GM12878 (cell line): ENCODE data around the gene TTLL6. TPM values are rescaled to one million over a fixed set of nuclear protein-coding genes. Genes with fewer than 3 reads are reported as not detected.

Source experiments
- BCL11A ChIP-seq: IDR thresholded peaks from 2 replicates; pipeline ENCODE4 v1.6.1; 2011; ENCODE audit warnings: low read depth, low read length
- FOXK2 ChIP-seq: fragments of 450-650 bp; IDR thresholded peaks from 2 replicates; pipeline ENCODE4 v1.6.1; 2017; ENCODE audit warnings: mild to moderate bottlenecking, moderate library complexity
- GATAD2B ChIP-seq: fragments of 450-650 bp; conservative IDR thresholded peaks from 2 replicates; pipeline ENCODE4 v1.6.1; 2017; ENCODE audit warnings: low read depth, mild to moderate bottlenecking, moderate library complexity
- IRF4 ChIP-seq: IDR thresholded peaks from 2 replicates; pipeline ENCODE4 v1.6.1; 2011; ENCODE audit warnings: low read depth, low read length
- KAT2A ChIP-seq: conservative IDR thresholded peaks from 2 replicates; pipeline ENCODE4 v1.6.1; 2011; ENCODE audit warnings: low read depth, low read length; ENCODE audit not compliant: control insufficient read depth
- KLF5 ChIP-seq: fragments of 450-650 bp; IDR thresholded peaks from 2 replicates; pipeline ENCODE4 v1.6.1; 2014; ENCODE audit warnings: mild to moderate bottlenecking; ENCODE audit not compliant: partially characterized antibody
- MEF2B ChIP-seq: fragments of 450-650 bp; IDR thresholded peaks from 2 replicates; pipeline ENCODE4 v1.6.1; 2018; ENCODE audit warnings: mild to moderate bottlenecking, moderate library complexity; ENCODE audit not compliant: partially characterized antibody, poor library complexity, severe bottlenecking
- MLLT1 ChIP-seq: fragments of 450-650 bp; IDR thresholded peaks from 2 replicates; pipeline ENCODE4 v1.6.1; 2016; ENCODE audit warnings: mild to moderate bottlenecking
- MTA2 ChIP-seq: fragments of 450-650 bp; IDR thresholded peaks from 2 replicates; pipeline ENCODE4 v1.6.1; 2016; ENCODE audit warnings: low read depth, mild to moderate bottlenecking, moderate library complexity
- MYB ChIP-seq: fragments of 150-350 bp; IDR thresholded peaks from 2 replicates; pipeline ENCODE4 v1.6.1; 2014; ENCODE audit warnings: mild to moderate bottlenecking, low read depth, low read length, borderline replicate concordance
- PRDM15 ChIP-seq: fragments of 450-650 bp; formaldehyde crosslinking; IDR thresholded peaks from 2 replicates; pipeline ENCODE4 v1.4.0; 2020; ENCODE audit warnings: mild to moderate bottlenecking, moderate library complexity
- RFX5 ChIP-seq: IDR thresholded peaks from 2 replicates; pipeline ENCODE4 v1.6.1; 2011; ENCODE audit warnings: low read depth, low read length, improper control_type of control experiment
- STAT1 ChIP-seq: fragments of 450-650 bp; conservative IDR thresholded peaks from 2 replicates; pipeline ENCODE4 v1.6.1; 2014; ENCODE audit warnings: antibody characterized with exemption, mild to moderate bottlenecking
- ZBTB11 ChIP-seq: fragments of 450-650 bp; formaldehyde crosslinking; IDR thresholded peaks from 2 replicates; pipeline ENCODE4 v1.5.0; 2022; ENCODE audit warnings: mild to moderate bottlenecking, missing genetic modification characterization
- ZNF274 ChIP-seq: IDR thresholded peaks from one replicate; pipeline ENCODE4 v1.8.0; 2011; ENCODE audit not compliant: insufficient read length, insufficient read depth
- ZNF592 ChIP-seq: fragments of 450-650 bp; IDR thresholded peaks from 2 replicates; pipeline ENCODE4 v1.6.1; 2017; ENCODE audit warnings: mild to moderate bottlenecking, moderate library complexity
- ZSCAN29 ChIP-seq: fragments of 450-650 bp; IDR thresholded peaks from 2 replicates; pipeline ENCODE4 v1.6.1; 2017; ENCODE audit warnings: mild to moderate bottlenecking, moderate library complexity
- polyA plus RNA-seq, 11 experiments: library from polyadenylated mRNA; depleted of rRNA in 4 of 11; unstranded in 6 of 11; stranded (reverse) in 5 of 11; fragments of >200 nt; fragmentation: Nextera tagmentation in 4 of 11; fragmentation: Illumina TruSeq in 1 of 11; extraction: Ambion mirVana in 4 of 11; extraction: Trizol in 1 of 11; gene quantifications; 1 replicate in 1 of 11; 2 replicates in 10 of 11; pipeline versions ENCODE4 v1.2.1 to v1.2.3, GENCODE V29; 2011 to 2016; ENCODE audit warnings: inconsistent platforms in 2 of 11, missing spikeins in 2 of 11, low read depth in 1 of 11
- total RNA-seq, 4 experiments: library from RNA; depleted of rRNA in 3 of 4; stranded (reverse); fragments of >200 nt in 3 of 4; fragmentation: Illumina TruSeq in 1 of 4; extraction: Trizol in 1 of 4; gene quantifications; 2 replicates each; pipeline versions ENCODE4 v1.2.1 to v1.2.3, GENCODE V29; 2013 to 2021

Gene TTLL6
- total and polyA plus RNA-seq, 10 of the 15 experiments (the other 5 are each of a cell fraction or from before 2014, with no cell fraction given), result 0.06 to 0.36 (median 0.13) TPM; not detected in 4

- TF ChIP-seq MYB (0 out of 2 replicates have a peak, but pooled peaks have one; percentile 54), ZNF274 (no peak), KLF5 (peak; percentile 54), STAT1 (no peak), KAT2A (no peak), ZSCAN29 (no peak), BCL11A (no peak), ZBTB11 (CRISPR knock-in tag) (no peak), GATAD2B (peak; percentile 92), IRF4 (0 out of 2 replicates have a peak, but pooled peaks have one; percentile 61), MEF2B (peak; percentile 77), ZNF592 (no peak), MLLT1 (peak; percentile 70), FOXK2 (peak; percentile 37; the same call in 1 of the 2 replicates), MTA2 (no peak), RFX5 (peak; percentile 45; the same call in 1 of the 2 replicates), PRDM15 (no peak)
These were observed 14.0 kb upstream of the TTLL6 start, which contains the start of gene CALCOCO2 (continued) for GRCh38 chr17:48830840-48831548.
